Progenitor cell of endocrine pancreas (in vitro differentiated cells): Measurements from ENCODE around the gene ODC1. TPM values are rescaled to one million over a fixed set of nuclear protein-coding genes. Genes with fewer than 3 reads are reported as not detected.
A peak's percentile ranks its signal among the peaks of the same experiment; 100 is the strongest.

ENCODE experiments used
- DNase-seq: peaks from one replicate; pipeline ENCODE4 v3.0.0; 2021; ENCODE audit warnings: low spot score; ENCODE audit not compliant: unreplicated experiment
- H3K27ac Mint-ChIP-seq: 2 replicates; pipeline ENCODE4 v1.8.0; 2021; ENCODE audit warnings: mild to moderate bottlenecking, moderate library complexity, mixed read lengths
- H3K27me3 Mint-ChIP-seq: 2 replicates; pipeline ENCODE4 v1.8.0; 2021; ENCODE audit warnings: mixed read lengths
- H3K36me3 Mint-ChIP-seq: 2 replicates; pipeline ENCODE4 v1.8.0; 2022; ENCODE audit warnings: mixed read lengths; ENCODE audit not compliant: insufficient read depth
- H3K4me1 Mint-ChIP-seq: 2 replicates; pipeline ENCODE4 v1.8.0; 2021; ENCODE audit warnings: low read depth, mixed read lengths
- H3K4me3 Mint-ChIP-seq: 2 replicates; pipeline ENCODE4 v1.8.0; 2021; ENCODE audit warnings: low read depth, mild to moderate bottlenecking, moderate library complexity, mixed read lengths
- H3K9me3 Mint-ChIP-seq: 2 replicates; pipeline ENCODE4 v1.8.0; 2021; ENCODE audit warnings: low read depth, mixed read lengths
- CTCF ChIP-seq: fragments of 200-600 bp; sonication (generic); IDR thresholded peaks from one replicate; pipeline ENCODE4 v1.5.0; 2021; ENCODE audit warnings: antibody characterized with exemption, mild to moderate bottlenecking; ENCODE audit not compliant: unreplicated experiment
- total RNA-seq: library from RNA; stranded (reverse); gene quantifications from 2 replicates; pipeline ENCODE4 v1.2.1, GENCODE V29; 2021

Gene ODC1
- total RNA-seq, 1 donor from 2014 or later = 252 TPM

GRCh38 chr2:10404324-10405143 is 43.6 kb downstream of the ODC1 start:
- H3K4me1 Mint-ChIP-seq = peaks cover 5% of the 10 kb centered on the region
- H3K9me3 Mint-ChIP-seq = no peaks in the 10 kb centered on the region
- DNase-seq = no peak
- no peak overlapping the region for H3K4me3 Mint-ChIP-seq
- H3K27ac Mint-ChIP-seq = no peak overlapping the region
- peaks cover 3% of the 10 kb centered on the region for H3K36me3 Mint-ChIP-seq
- no peak for TF ChIP-seq CTCF
- H3K27me3 Mint-ChIP-seq = peaks cover 6% of the 10 kb centered on the region

DNA sequence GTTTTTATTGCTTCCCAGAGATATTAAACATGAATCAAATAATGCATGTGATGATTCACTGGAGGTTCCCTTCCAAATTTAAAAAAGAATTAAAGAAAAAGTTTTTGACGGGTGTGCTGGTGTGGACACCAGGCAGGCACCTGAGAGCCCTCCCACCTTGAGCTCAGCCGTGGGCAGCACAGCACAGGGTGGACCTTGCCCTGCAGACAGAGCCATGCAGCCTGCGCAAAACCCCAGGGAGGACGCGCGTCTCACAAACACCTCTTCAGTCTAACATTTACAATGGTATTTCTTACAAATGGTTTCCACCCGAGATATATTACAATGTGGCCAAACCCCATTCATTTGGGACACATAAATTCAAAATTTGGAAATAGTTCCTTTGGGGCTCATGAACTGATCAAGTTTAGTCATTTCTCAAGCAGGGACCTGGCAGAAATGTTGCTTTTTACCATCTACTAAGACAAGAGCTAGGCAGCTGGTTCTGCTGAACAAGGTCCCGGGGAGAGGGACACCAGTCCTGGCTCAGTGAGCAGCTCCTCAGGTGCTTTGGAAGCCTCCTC is 45.4 kb downstream of the ODC1 start:
- no peak for TF ChIP-seq CTCF
- no peak overlapping the region for H3K4me3 Mint-ChIP-seq
- H3K27me3 Mint-ChIP-seq = peaks cover 6% of the 10 kb centered on the region
- no peak for DNase-seq
- H3K9me3 Mint-ChIP-seq = no peaks in the 10 kb centered on the region
- peaks cover 4% of the 10 kb centered on the region for H3K36me3 Mint-ChIP-seq
- no peak overlapping the region for H3K27ac Mint-ChIP-seq
- H3K4me1 Mint-ChIP-seq = peaks cover 3% of the 10 kb centered on the region

DNA sequence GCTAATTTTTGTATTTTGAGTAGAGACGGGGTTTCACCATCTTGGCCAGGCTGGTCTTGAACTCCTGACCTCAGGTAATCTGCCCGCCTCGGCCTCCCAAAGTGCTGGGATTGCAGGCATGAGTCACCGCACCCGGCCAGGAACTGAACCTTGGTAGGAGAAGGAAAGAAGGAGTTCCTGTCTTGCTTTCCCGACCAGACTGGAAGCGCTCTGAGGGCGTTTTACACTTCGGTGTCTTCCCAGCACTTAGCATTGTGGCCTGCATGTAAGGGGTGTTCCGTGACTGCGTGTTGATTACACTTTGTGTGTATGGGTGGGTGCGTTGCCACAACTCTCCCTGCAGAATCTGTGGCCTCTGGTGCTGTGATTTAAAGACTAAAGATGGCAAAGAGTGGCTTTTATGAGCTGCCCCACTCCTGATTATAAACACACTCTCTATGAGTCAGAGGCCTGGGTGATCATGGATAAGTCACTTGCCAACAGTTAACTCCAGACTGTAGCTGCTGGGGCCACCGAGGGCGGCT is 46.0 kb downstream of the ODC1 start:
- H3K9me3 Mint-ChIP-seq = no peaks in the 10 kb centered on the region
- peaks cover 3% of the 10 kb centered on the region for H3K4me1 Mint-ChIP-seq
- no peak overlapping the region for H3K4me3 Mint-ChIP-seq
- peaks cover 4% of the 10 kb centered on the region for H3K36me3 Mint-ChIP-seq
- H3K27me3 Mint-ChIP-seq = no peaks in the 10 kb centered on the region
- no peak for TF ChIP-seq CTCF
- H3K27ac Mint-ChIP-seq = no peak overlapping the region
- DNase-seq = no peak

GRCh38 chr2:10400978-10401951 is 46.9 kb downstream of the ODC1 start:
- H3K27me3 Mint-ChIP-seq = no peaks in the 10 kb centered on the region
- H3K36me3 Mint-ChIP-seq = peaks cover 4% of the 10 kb centered on the region
- no peak overlapping the region for H3K4me3 Mint-ChIP-seq
- H3K9me3 Mint-ChIP-seq = no peaks in the 10 kb centered on the region
- no peak for TF ChIP-seq CTCF
- DNase-seq = no peak
- peaks cover 3% of the 10 kb centered on the region for H3K4me1 Mint-ChIP-seq
- peak overlapping the region; percentile 58 for H3K27ac Mint-ChIP-seq

DNA sequence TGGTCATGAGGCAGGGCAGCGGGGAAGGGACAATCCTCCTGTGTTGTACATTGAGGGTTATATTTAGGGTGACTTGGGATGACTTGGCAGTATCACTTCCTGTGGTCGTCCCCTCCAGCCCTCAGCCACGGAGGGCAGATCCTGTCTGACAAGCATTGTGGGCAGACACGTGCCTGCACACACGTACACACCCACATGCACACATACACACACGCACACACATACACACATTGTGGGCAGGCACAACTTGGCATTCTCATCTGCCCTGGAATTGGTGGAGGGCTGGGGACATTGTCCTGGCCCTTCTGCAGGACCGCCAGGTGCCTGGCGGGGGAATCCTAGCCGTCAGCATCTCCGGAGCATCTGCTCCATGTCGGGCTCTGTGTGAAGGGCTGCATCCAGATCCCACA is 47.6 kb downstream of the ODC1 start:
- no peaks in the 10 kb centered on the region for H3K27me3 Mint-ChIP-seq
- no peak overlapping the region for H3K27ac Mint-ChIP-seq
- no peak for DNase-seq
- H3K4me3 Mint-ChIP-seq = no peak overlapping the region
- no peaks in the 10 kb centered on the region for H3K9me3 Mint-ChIP-seq
- peaks cover 3% of the 10 kb centered on the region for H3K4me1 Mint-ChIP-seq
- no peak for TF ChIP-seq CTCF
- peaks cover 4% of the 10 kb centered on the region for H3K36me3 Mint-ChIP-seq
